Ascending aorta (tissue), 2 donors: ENCODE data around the gene DNAAF8. TPM values are rescaled to one million over a fixed set of nuclear protein-coding genes. Genes with fewer than 3 reads are reported as not detected.

Experiments
- DNase-seq, 2 donors: peaks; one replicate each; pipeline ENCODE4 v3.0.0-alpha.2; 2019; ENCODE audit warnings: low spot score in 2 of 2
- H3K27ac ChIP-seq, 2 donors: fragments of 200-600 bp; sonication (generic); one replicate each; pipeline ENCODE4 v1.5.1; 2016 to 2017; ENCODE audit warnings: mild to moderate bottlenecking in 1 of 2
- H3K27me3 ChIP-seq: fragments of 200-600 bp; sonication (generic); one replicate; pipeline ENCODE4 v1.5.1; 2017
- H3K36me3 ChIP-seq, 2 donors: fragments of 200-600 bp; sonication (generic); one replicate each; pipeline ENCODE4 v1.5.1; 2016
- H3K4me1 ChIP-seq, 2 donors: fragments of 200-600 bp; sonication (generic); one replicate each; pipeline ENCODE4 v1.5.1; 2016 to 2017; ENCODE audit warnings: mild to moderate bottlenecking in 1 of 2
- H3K4me3 ChIP-seq, 2 donors: fragments of 200-600 bp; sonication (generic); one replicate each; pipeline ENCODE4 v1.5.1; 2016 to 2017; ENCODE audit warnings: mild to moderate bottlenecking in 1 of 2
- H3K9me3 ChIP-seq, 2 donors: fragments of 200-600 bp; sonication (generic); one replicate each; pipeline ENCODE4 v1.5.1; 2016
- CTCF ChIP-seq, 3 experiments: fragments of 200-600 bp in 2 of 3; fragments of 450-650 bp in 1 of 3; sonication (generic) in 2 of 3; IDR thresholded peaks; one replicate each; pipeline ENCODE4 v1.5.1; 2016 to 2019; ENCODE audit warnings: antibody characterized with exemption in 3 of 3, mild to moderate bottlenecking in 1 of 3, moderate library complexity in 1 of 3
- intact Hi-C: fragments of 100-400 bp; cut with DNase I; formaldehyde crosslinking; loops from one replicate; pipeline ENCODE4 v1.15.1; 2023
- total RNA-seq: library from RNA; depleted of rRNA; stranded (reverse); fragments of >200 nt; gene quantifications from one replicate; pipeline ENCODE4 v1.1.0, GENCODE V29; 2016

DNAAF8 gene
- total RNA-seq, 1 donor from 2014 or later = not detected

- H3K4me1 ChIP-seq = peaks cover 15 to 32% of the 10 kb centered on the region in 2 donors
- H3K9me3 ChIP-seq = no peaks in the 10 kb centered on the region
- TF ChIP-seq CTCF (IDR thresholded peaks at IDR 0.05) = no peak
- H3K27ac ChIP-seq = peak overlapping the region; percentile 14 to 33
- H3K4me3 ChIP-seq = no peak overlapping the region
- peaks cover 58 to 67% of the 10 kb centered on the region in 2 donors for H3K36me3 ChIP-seq
- peak in 1 of 2 donors; percentile 63 for DNase-seq
- intact Hi-C loops = no loop called here
- H3K27me3 ChIP-seq = no peaks in the 10 kb centered on the region
Observed at GRCh38 chr16:4696905-4697847, 37.2 kb upstream of the DNAAF8 start.

GRCh38 chr16:4697848-4698291 lies 36.5 kb upstream of the DNAAF8 start:
- H3K4me1 ChIP-seq = peaks cover 12 to 26% of the 10 kb centered on the region in 2 donors
- no peak for DNase-seq
- no peak overlapping the region for H3K27ac ChIP-seq
- no peak overlapping the region for H3K4me3 ChIP-seq
- H3K9me3 ChIP-seq = no peaks in the 10 kb centered on the region
- H3K27me3 ChIP-seq = no peaks in the 10 kb centered on the region
- TF ChIP-seq CTCF (IDR thresholded peaks at IDR 0.05) = no peak
- H3K36me3 ChIP-seq = peaks cover 59 to 69% of the 10 kb centered on the region in 2 donors
- intact Hi-C loops = no loop called here

GRCh38 chr16:4698321-4699045 lies 35.9 kb upstream of the DNAAF8 start:
- H3K4me3 ChIP-seq = no peak overlapping the region
- intact Hi-C loops = no loop called here
- TF ChIP-seq CTCF (IDR thresholded peaks at IDR 0.05) = no peak
- peaks cover 59 to 69% of the 10 kb centered on the region in 2 donors for H3K36me3 ChIP-seq
- H3K9me3 ChIP-seq = no peaks in the 10 kb centered on the region
- no peak overlapping the region for H3K27ac ChIP-seq
- peaks cover 10 to 23% of the 10 kb centered on the region in 2 donors for H3K4me1 ChIP-seq
- no peak for DNase-seq
- H3K27me3 ChIP-seq = no peaks in the 10 kb centered on the region

GRCh38 chr16:4699046-4699556 lies 35.2 kb upstream of the DNAAF8 start:
- H3K36me3 ChIP-seq = peaks cover 63 to 73% of the 10 kb centered on the region in 2 donors
- peaks cover 10 to 23% of the 10 kb centered on the region in 2 donors for H3K4me1 ChIP-seq
- DNase-seq = no peak
- H3K27ac ChIP-seq = no peak overlapping the region
- H3K27me3 ChIP-seq = no peaks in the 10 kb centered on the region
- H3K4me3 ChIP-seq = no peak overlapping the region
- intact Hi-C loops = no loop called here
- no peak for TF ChIP-seq CTCF (IDR thresholded peaks at IDR 0.05)
- H3K9me3 ChIP-seq = no peaks in the 10 kb centered on the region

- Histone ChIP-seq H3K27me3 (no peaks in the 10 kb centered on the region), H3K9me3 (no peaks in the 10 kb centered on the region), H3K4me1 (peaks cover 0 to 11% of the 10 kb centered on the region in 2 donors), H3K27ac (no peak overlapping the region), H3K4me3 (no peak overlapping the region), H3K36me3 (peaks cover 76 to 86% of the 10 kb centered on the region in 2 donors)
- intact Hi-C loops = no loop called here
- TF ChIP-seq CTCF (IDR thresholded peaks at IDR 0.05) = no peak
- no peak for DNase-seq
Observed at GRCh38 chr16:4700380-4700996, 33.8 kb upstream of the DNAAF8 start.
